ENCODE measurements around the gene OR52N5. TPM values are rescaled to one million over a fixed set of nuclear protein-coding genes. Genes with fewer than 3 reads are reported as not detected.

The OR52N5 gene
- total and polyA plus RNA-seq, 9 of the 15 experiments (the other 6 are each of a cell fraction or from before 2014, with no cell fraction given) = not detected

- TF ChIP-seq ZHX1 (conservative IDR thresholded peaks at IDR 0.05; ENCODE audit: low read length) (no peak), NCOA4 (IDR thresholded peaks at IDR 0.05; ENCODE audit: partially characterized antibody) (no peak), ATF2 (CRISPR knock-in tag; IDR thresholded peaks at IDR 0.05) (no peak), CBX3 (IDR thresholded peaks at IDR 0.05; ENCODE audit: borderline replicate concordance in 1 of 2, low read length in 2 of 2) (peak in 1 of 2 experiments; percentile 92; a peak in 2 of 3 replicates), HNRNPLL (IDR thresholded peaks at IDR 0.05; ENCODE audit: low read depth, low read length, poor library complexity, severe bottlenecking) (no peak), ZBTB9 (CRISPR knock-in tag; IDR thresholded peaks at IDR 0.05) (no peak), MBD1 (CRISPR knock-in tag; IDR thresholded peaks at IDR 0.05) (no peak), ARID3B (CRISPR knock-in tag; IDR thresholded peaks at IDR 0.05; ENCODE audit: borderline replicate concordance) (no peak), TCF7 (IDR thresholded peaks at IDR 0.05; ENCODE audit: borderline replicate concordance) (no peak), E2F8 (IDR thresholded peaks at IDR 0.05; ENCODE audit: low read depth, partially characterized antibody) (no peak), MCM3 (IDR thresholded peaks at IDR 0.05) (no peak), ZBTB43 (CRISPR knock-in tag; IDR thresholded peaks at IDR 0.05) (no peak), NONO (IDR thresholded peaks at IDR 0.05; ENCODE audit: low read depth in 2 of 2, low read length in 1 of 2) (no peak), FOXJ2 (tag; IDR thresholded peaks at IDR 0.05) (no peak)
Observed at GRCh38 chr11:5815534-5815933, 32.4 kb upstream of the OR52N5 start (continued).

All from K562 (cell line).